Endothelial cell of umbilical vein (primary cell): ENCODE results near the gene MANBA.

Experiments
- CTCF ChIP-seq, 2 donors: IDR thresholded peaks; 1 replicate in 1 of 2; 2 replicates in 1 of 2; pipeline ENCODE4 v1.5.1; 2011; ENCODE audit warnings: low read length in 2 of 2, mild to moderate bottlenecking in 2 of 2, moderate library complexity in 2 of 2, control low read depth in 1 of 2, inconsistent platforms in 1 of 2, low read depth in 1 of 2; ENCODE audit not compliant: insufficient read depth in 1 of 2; ENCODE audit errors: extremely low read depth in 1 of 2
- EZH2 ChIP-seq: IDR thresholded peaks from 2 replicates; pipeline ENCODE4 v1.6.1; 2012; ENCODE audit warnings: borderline replicate concordance, low read depth, mild to moderate bottlenecking, moderate library complexity, low read length, inconsistent platforms; ENCODE audit not compliant: severe bottlenecking
- MAX ChIP-seq: IDR thresholded peaks from 2 replicates; pipeline ENCODE4 v1.6.1; 2011; ENCODE audit not compliant: insufficient read depth, insufficient read length
- MYC ChIP-seq: IDR thresholded peaks from one replicate; pipeline ENCODE4 v1.6.1; 2011; ENCODE audit warnings: mild to moderate bottlenecking, low read depth, low read length
- POLR2A ChIP-seq: IDR thresholded peaks from 2 replicates; pipeline ENCODE4 v1.6.1; 2012; ENCODE audit warnings: low read depth, mild to moderate bottlenecking, control low read depth, low read length
- POLR2AphosphoS5 ChIP-seq: IDR thresholded peaks from 2 replicates; pipeline ENCODE4 v1.6.1; 2012; ENCODE audit warnings: low read depth, mild to moderate bottlenecking, control low read depth, low read length, moderate library complexity; ENCODE audit not compliant: insufficient read depth

- no peak for TF ChIP-seq POLR2AphosphoS5
- TF ChIP-seq CTCF (IDR thresholded peaks at IDR 0.05; ENCODE audit: extremely low read depth in 1 of 2, insufficient read depth in 1 of 2, low read depth in 1 of 2, low read length in 2 of 2) = no peak
- TF ChIP-seq MAX = no peak
- TF ChIP-seq EZH2 = no peak
- TF ChIP-seq MYC = no peak
- TF ChIP-seq POLR2A = no peak
These were observed 66.9 kb downstream of the MANBA start for GRCh38 chr4:102693861-102694260.
